Renal pelvis (tissue), 4 donors: ENCODE data around the gene IGFLR1. TPM values are rescaled to one million over a fixed set of nuclear protein-coding genes. Genes with fewer than 3 reads are reported as not detected.

Experiments used
- DNase-seq: peaks from one replicate; pipeline ENCODE4 v3.0.0-alpha.2; 2013
- polyA plus RNA-seq, 3 donors: library from polyadenylated mRNA; unstranded; fragments of 120-200 nt; gene quantifications; one replicate each; pipeline ENCODE4 v1.2.1, GENCODE V29; 2013; ENCODE audit not compliant: insufficient read length in 3 of 3

The IGFLR1 gene
- polyA plus RNA-seq, 3 donors: 2.1 to 3.9 (median 3.8) TPM

GRCh38 chr19:35756377-35757230, 14.4 kb upstream of the IGFLR1 start, which contains the start of gene HSPB6:
HSPB6 (minus strand) TSS chr19:35757029; CDS start chr19:35757008, 21 bp downstream.
- DNase-seq: no peak

GRCh38 chr19:35755550-35756376, 13.5 kb upstream of the IGFLR1 start:
- no peak for DNase-seq

- DNase-seq: no peak
Observed at GRCh38 chr19:35755131-35755549, 12.9 kb upstream of the IGFLR1 start.

- no peak for DNase-seq
Observed at GRCh38 chr19:35754370-35755130, 12.3 kb upstream of the IGFLR1 start.

- DNase-seq: no peak
Observed at GRCh38 chr19:35753634-35754369, 11.6 kb upstream of the IGFLR1 start.

GRCh38 chr19:35752746-35753350, 10.6 kb upstream of the IGFLR1 start:
- no peak for DNase-seq

GRCh38 chr19:35751839-35752745, 9.8 kb upstream of the IGFLR1 start:
- no peak for DNase-seq

- no peak for DNase-seq
Observed at GRCh38 chr19:35750167-35750566, 7.9 kb upstream of the IGFLR1 start.

- peak; percentile 99 for DNase-seq
Observed at GRCh38 chr19:35748106-35749020, 6.1 kb upstream of the IGFLR1 start, which contains the start of gene LIN37. LIN37 (plus strand) TSS chr19:35748576; CDS start chr19:35748725, 149 bp downstream.

GRCh38 chr19:35746531-35746930, 4.3 kb upstream of the IGFLR1 start:
- no peak for DNase-seq

GRCh38 chr19:35746087-35746462, 3.8 kb upstream of the IGFLR1 start:
- no peak for DNase-seq

GRCh38 chr19:35745328-35746086, 3.3 kb upstream of the IGFLR1 start, which contains the start of the genes PSENEN and U2AF1L4:
PSENEN (plus strand) TSS chr19:35745651; CDS start chr19:35745931, 280 bp downstream.
U2AF1L4 (minus strand) TSS chr19:35745418; CDS start chr19:35745391, 27 bp downstream.
- peak; percentile 99 for DNase-seq

- DNase-seq: peak; percentile 97
Observed at GRCh38 chr19:35744430-35745327, 2.4 kb upstream of the IGFLR1 start.

- DNase-seq: no peak
Observed at GRCh38 chr19:35743640-35744429, 1.6 kb upstream of the IGFLR1 start.

GRCh38 chr19:35741203-35741515, 1.1 kb downstream of the IGFLR1 start:
- no peak for DNase-seq
